ENCODE results near the gene RNF167. TPM values are rescaled to one million over a fixed set of nuclear protein-coding genes. Genes with fewer than 3 reads are reported as not detected.

RNF167 gene
- total RNA-seq, 1 experiment from 2014 or later: 105 TPM

GRCh38 chr17:4986403-4986802, 46.3 kb downstream of the RNF167 start:
- ChIA-PET POLR2A (interaction anchor here (1.6 to 1.9 kb wide), 5 partner anchors 11 to 77 kb away, joined by 4 to 16 read pairs (median 7); partner anchors contain the start of genes INCA1, KIF1C, RNF167 and SLC25A11), RAD21 (ENCODE audit: low non-redundant PET in 1 of 2, low total read pairs in 2 of 2, uncharacterized antibody in 2 of 2, unreplicated experiment in 2 of 2) (no interaction called here), CTCF (interaction anchor here (1.1 kb wide), 1 partner anchor 77 kb away, joined by 7 read pairs; no protein-coding TSS in a partner anchor)
- peak overlapping the region; percentile 84 for H3K27ac ChIP-seq (ENCODE audit: low read depth, low read length)
- peak overlapping the region; percentile 90 for H3K9ac ChIP-seq (ENCODE audit: low read length)
- H3K4me2 ChIP-seq (ENCODE audit: low read length): peak overlapping the region; percentile 99
- no peaks in the 10 kb centered on the region for H3K9me3 ChIP-seq (ENCODE audit: control insufficient read depth in 1 of 2, insufficient read depth in 1 of 2, low read depth in 1 of 2, low read length in 2 of 2)
- H3K79me2 ChIP-seq (ENCODE audit: insufficient read depth, low read length): peaks cover 15% of the 10 kb centered on the region
- H3K27me3 ChIP-seq (ENCODE audit: insufficient read depth, low read length): no peaks in the 10 kb centered on the region
- BruUV-seq (replicated peaks): TSS peak; percentile 42
- no peaks in the 10 kb centered on the region for H4K20me1 ChIP-seq (ENCODE audit: insufficient read depth)
- ATAC-seq (peak; percentile 10), DNase-seq (ENCODE audit: low read depth, low spot score) (no peak)
- H3K4me1 ChIP-seq (ENCODE audit: control insufficient read depth in 1 of 2, insufficient read depth in 2 of 2, low read length in 2 of 2): peaks cover 7 to 24% of the 10 kb centered on the region in 2 experiments
- H3K36me3 ChIP-seq (ENCODE audit: control insufficient read depth in 1 of 2, insufficient read depth in 2 of 2, low read length in 2 of 2): peaks cover 2 to 8% of the 10 kb centered on the region in 2 experiments; a peak in 1 of 4 replicates
- no peak overlapping the region for H2AFZ ChIP-seq (ENCODE audit: low read depth, low read length, poor library complexity, severe bottlenecking)
- TF ChIP-seq POLR2A (IDR thresholded peaks at IDR 0.05; ENCODE audit: borderline replicate concordance, extremely low read depth, insufficient read depth, insufficient read length) (no peak), POLR2AphosphoS5 (IDR thresholded peaks at IDR 0.05; ENCODE audit: low read depth, low read length) (peak; percentile 46; the same call in 1 of the 2 replicates), REST (IDR thresholded peaks at IDR 0.05; ENCODE audit: low read depth) (no peak)
- intact Hi-C loops (cut with micrococcal nuclease): loop anchor here (2.0 to 5.0 kb wide), 2 partner anchors 39 to 78 kb away; partner anchors contain the start of gene PFN1
- H3K4me3 ChIP-seq (replicated peaks in 1 of 2; ENCODE audit: low read depth in 1 of 2, low read length in 2 of 2): peak overlapping the region; percentile 72 to 97
- H3K9me2 ChIP-seq (ENCODE audit: insufficient read depth): no peaks in the 10 kb centered on the region
